Choroid plexus epithelial cell (primary cell): ENCODE data around the gene DSP.
A peak's percentile ranks its signal among the peaks of the same experiment; 100 is the strongest.

Experiments
- DNase-seq: peaks from one replicate; pipeline ENCODE4 v3.0.0-alpha.2; 2010; ENCODE audit warnings: low read depth
- H3K4me3 ChIP-seq: 2 replicates; pipeline ENCODE4 v1.5.1; 2011; ENCODE audit warnings: low read depth, mild to moderate bottlenecking, control low read depth, low read length, moderate library complexity
- TF ChIP-seq, protein P1 (sequence below): conservative IDR thresholded peaks from 2 replicates; pipeline ENCODE4 v1.5.1; 2011; ENCODE audit warnings: low read depth, mild to moderate bottlenecking, control low read depth, inconsistent platforms, low read length, moderate library complexity

DSP gene

GRCh38 chr6:7541175-7542064, at the start of gene DSP:
Gene DSP (plus strand): TSS chr6:7541671. CDS start chr6:7541916, 245 bp downstream.
- TF ChIP-seq, protein P1, sequence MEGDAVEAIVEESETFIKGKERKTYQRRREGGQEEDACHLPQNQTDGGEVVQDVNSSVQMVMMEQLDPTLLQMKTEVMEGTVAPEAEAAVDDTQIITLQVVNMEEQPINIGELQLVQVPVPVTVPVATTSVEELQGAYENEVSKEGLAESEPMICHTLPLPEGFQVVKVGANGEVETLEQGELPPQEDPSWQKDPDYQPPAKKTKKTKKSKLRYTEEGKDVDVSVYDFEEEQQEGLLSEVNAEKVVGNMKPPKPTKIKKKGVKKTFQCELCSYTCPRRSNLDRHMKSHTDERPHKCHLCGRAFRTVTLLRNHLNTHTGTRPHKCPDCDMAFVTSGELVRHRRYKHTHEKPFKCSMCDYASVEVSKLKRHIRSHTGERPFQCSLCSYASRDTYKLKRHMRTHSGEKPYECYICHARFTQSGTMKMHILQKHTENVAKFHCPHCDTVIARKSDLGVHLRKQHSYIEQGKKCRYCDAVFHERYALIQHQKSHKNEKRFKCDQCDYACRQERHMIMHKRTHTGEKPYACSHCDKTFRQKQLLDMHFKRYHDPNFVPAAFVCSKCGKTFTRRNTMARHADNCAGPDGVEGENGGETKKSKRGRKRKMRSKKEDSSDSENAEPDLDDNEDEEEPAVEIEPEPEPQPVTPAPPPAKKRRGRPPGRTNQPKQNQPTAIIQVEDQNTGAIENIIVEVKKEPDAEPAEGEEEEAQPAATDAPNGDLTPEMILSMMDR = no peak
- DNase-seq = peak; percentile 32
- H3K4me3 ChIP-seq = peak within 1 kb of the TSS; percentile 67

GRCh38 chr6:7493866-7494265, 47.6 kb upstream of the DSP start:
- no peak for DNase-seq
- TF ChIP-seq, protein P1 = no peak
- H3K4me3 ChIP-seq = no peak overlapping the region

DNA sequence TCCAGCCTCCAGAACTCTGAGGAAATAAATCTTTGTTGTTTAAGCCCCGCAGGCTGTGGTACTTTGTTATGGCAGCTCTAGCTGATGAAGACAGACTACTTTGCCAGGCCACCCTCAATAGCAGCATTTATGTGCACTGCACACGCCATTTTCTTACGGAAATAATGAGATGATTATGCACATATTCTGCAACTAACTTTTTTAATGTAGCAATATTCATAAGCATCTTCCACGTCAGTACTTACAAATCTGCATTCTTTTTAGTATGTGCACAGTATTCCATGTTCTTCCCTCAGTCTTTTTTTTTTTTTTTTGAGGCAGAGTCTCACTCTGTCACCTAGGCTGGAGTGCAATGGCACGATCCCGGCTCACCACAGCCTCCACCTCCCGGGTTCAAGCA, 46.8 kb upstream of the DSP start:
- no peak overlapping the region for H3K4me3 ChIP-seq
- DNase-seq = no peak
- TF ChIP-seq, protein P1 = no peak

- no peak for DNase-seq
Observed at GRCh38 chr6:7496266-7496875, 45.1 kb upstream of the DSP start.

GRCh38 chr6:7500752-7501282, 40.7 kb upstream of the DSP start:
- TF ChIP-seq, protein P1 = no peak
- no peak for DNase-seq
- H3K4me3 ChIP-seq = no peak overlapping the region

More at GRCh38 chr6:7496266-7496875, 45.1 kb upstream of the DSP start:
- no peak overlapping the region for H3K4me3 ChIP-seq
- TF ChIP-seq, protein P1 = no peak

GRCh38 chr6:7502743-7503142, 38.7 kb upstream of the DSP start:
- TF ChIP-seq, protein P1 = no peak
- H3K4me3 ChIP-seq = no peak overlapping the region
- DNase-seq = no peak
